Measurements from ENCODE around the gene VDAC2.

GRCh38 chr10:75228278-75228677 is 17.7 kb downstream of the VDAC2 start:
- no peak for TF ChIP-seq CTCF (IDR thresholded peaks at IDR 0.05)
- TF ChIP-seq POLR2A (IDR thresholded peaks at IDR 0.05), result no peak
- TF ChIP-seq EP300 (IDR thresholded peaks at IDR 0.05), result no peak
